ENCODE data around the gene RNF146.

- TF ChIP-seq CTCF (conservative IDR thresholded peaks at IDR 0.05; ENCODE audit: low read length) (no peak), EZH2phosphoT487 (IDR thresholded peaks at IDR 0.05; ENCODE audit: borderline replicate concordance) (no peak)
These were observed 41.2 kb upstream of the RNF146 start for GRCh38 chr6:127225497-127225896.

All from Loucy (cell line).